Type B pancreatic cell (in vitro differentiated cells): ENCODE data around the gene HAO1. TPM values are rescaled to one million over a fixed set of nuclear protein-coding genes. Genes with fewer than 3 reads are reported as not detected.
"Not testable (repeated sequence)": the region's sequence is repeated elsewhere in the genome, so short reads cannot be mapped to it uniquely, and the experiment has no call there.

ENCODE experiments used
- DNase-seq: peaks from one replicate; pipeline ENCODE4 v3.0.0; 2021; ENCODE audit warnings: mixed read lengths; ENCODE audit not compliant: unreplicated experiment; ENCODE audit errors: extremely low spot score
- H3K27ac Mint-ChIP-seq: 2 replicates; pipeline ENCODE4 v1.8.0; 2021; ENCODE audit warnings: mild to moderate bottlenecking, mixed read lengths
- H3K27me3 Mint-ChIP-seq: 2 replicates; pipeline ENCODE4 v1.8.0; 2021; ENCODE audit warnings: mixed read lengths
- H3K36me3 Mint-ChIP-seq: 2 replicates; pipeline ENCODE4 v1.8.0; 2021; ENCODE audit warnings: mixed read lengths
- H3K4me1 Mint-ChIP-seq: one replicate; pipeline ENCODE4 v1.8.0; 2021; ENCODE audit warnings: mixed read lengths; ENCODE audit not compliant: unreplicated experiment
- H3K4me3 Mint-ChIP-seq: 2 replicates; pipeline ENCODE4 v1.8.0; 2021; ENCODE audit warnings: mild to moderate bottlenecking, mixed read lengths
- H3K9me3 Mint-ChIP-seq: 2 replicates; pipeline ENCODE4 v1.8.0; 2021; ENCODE audit warnings: mixed read lengths
- CTCF ChIP-seq: fragments of 200-600 bp; sonication (generic); conservative IDR thresholded peaks from 2 replicates; pipeline ENCODE4 v1.5.0; 2021; ENCODE audit warnings: antibody characterized with exemption, mild to moderate bottlenecking
- total RNA-seq: library from RNA; stranded (reverse); gene quantifications from 2 replicates; pipeline ENCODE4 v1.2.1, GENCODE V29; 2021; ENCODE audit warnings: low replicate concordance

The HAO1 gene
- total RNA-seq, 1 donor from 2014 or later: not detected

- no peak overlapping the region for H3K27ac Mint-ChIP-seq
- no peaks in the 10 kb centered on the region for H3K27me3 Mint-ChIP-seq
Observed at GRCh38 chr20:7967199-7967844, 27.1 kb upstream of the HAO1 start.

GRCh38 chr20:7966176-7966575, 25.9 kb upstream of the HAO1 start:
- H3K4me1 Mint-ChIP-seq: peaks cover 6% of the 10 kb centered on the region
- no peaks in the 10 kb centered on the region for H3K27me3 Mint-ChIP-seq
- no peak overlapping the region for H3K4me3 Mint-ChIP-seq
- no peak for DNase-seq
- H3K27ac Mint-ChIP-seq: no peak overlapping the region
- no peaks in the 10 kb centered on the region for H3K36me3 Mint-ChIP-seq
- TF ChIP-seq CTCF: no peak
- no peaks in the 10 kb centered on the region for H3K9me3 Mint-ChIP-seq

More at GRCh38 chr20:7967199-7967844, 27.1 kb upstream of the HAO1 start:
- no peak overlapping the region for H3K4me3 Mint-ChIP-seq
- H3K9me3 Mint-ChIP-seq: no peaks in the 10 kb centered on the region
- TF ChIP-seq CTCF: no peak
- H3K36me3 Mint-ChIP-seq: no peaks in the 10 kb centered on the region
- peaks cover 6% of the 10 kb centered on the region for H3K4me1 Mint-ChIP-seq
- no peak for DNase-seq

- Mint-ChIP-seq H3K4me1 (no peaks in the 10 kb centered on the region), H3K27me3 (peaks cover 6% of the 10 kb centered on the region), H3K36me3 (no peaks in the 10 kb centered on the region), H3K27ac (no peak overlapping the region), H3K9me3 (peaks cover 7% of the 10 kb centered on the region), H3K4me3 (no peak overlapping the region)
- no peak for TF ChIP-seq CTCF
- DNase-seq: no peak
Observed at GRCh38 chr20:7959484-7959883, 19.2 kb upstream of the HAO1 start.

- H3K4me1 Mint-ChIP-seq, DNase-seq, H3K27ac Mint-ChIP-seq, H3K4me3 Mint-ChIP-seq, H3K9me3 Mint-ChIP-seq, H3K36me3 Mint-ChIP-seq, H3K27me3 Mint-ChIP-seq: not testable (repeated sequence)
Observed at GRCh38 chr20:7956561-7956960, 16.3 kb upstream of the HAO1 start.

GRCh38 chr20:7950387-7950786, 10.1 kb upstream of the HAO1 start:
- Mint-ChIP-seq H3K27ac (no peak overlapping the region), H3K9me3 (no peaks in the 10 kb centered on the region), H3K4me1 (no peaks in the 10 kb centered on the region), H3K27me3 (peaks cover 3% of the 10 kb centered on the region), H3K36me3 (no peaks in the 10 kb centered on the region), H3K4me3 (no peak overlapping the region)
- DNase-seq: no peak
- no peak for TF ChIP-seq CTCF

- no peaks in the 10 kb centered on the region for H3K36me3 Mint-ChIP-seq
- DNase-seq: no peak
- H3K4me1 Mint-ChIP-seq: no peaks in the 10 kb centered on the region
- H3K4me3 Mint-ChIP-seq: no peak overlapping the region
- no peak for TF ChIP-seq CTCF
- H3K27me3 Mint-ChIP-seq: peaks cover 3% of the 10 kb centered on the region
- H3K9me3 Mint-ChIP-seq: peaks cover 5% of the 10 kb centered on the region
- no peak overlapping the region for H3K27ac Mint-ChIP-seq
Observed at GRCh38 chr20:7943891-7944290, 3.6 kb upstream of the HAO1 start.
